Smooth muscle cell of the brain vasculature (primary cell): ENCODE measurements around the gene C1orf198.

Experiments used
- DNase-seq: peaks from one replicate; pipeline ENCODE4 v3.0.0-alpha.2; 2012; ENCODE audit warnings: low read depth, low spot score

C1orf198 gene

GRCh38 chr1:230809256-230809990 lies 58.9 kb downstream of the C1orf198 start:
- DNase-seq: no peak

GRCh38 chr1:230808281-230808872 lies 59.9 kb downstream of the C1orf198 start:
- no peak for DNase-seq

GRCh38 chr1:230807561-230808280 lies 60.6 kb downstream of the C1orf198 start:
- no peak for DNase-seq

GRCh38 chr1:230807029-230807428 lies 61.3 kb downstream of the C1orf198 start:
- DNase-seq: no peak

- no peak for DNase-seq
Observed at GRCh38 chr1:230806552-230806951, 61.8 kb downstream of the C1orf198 start.

DNA sequence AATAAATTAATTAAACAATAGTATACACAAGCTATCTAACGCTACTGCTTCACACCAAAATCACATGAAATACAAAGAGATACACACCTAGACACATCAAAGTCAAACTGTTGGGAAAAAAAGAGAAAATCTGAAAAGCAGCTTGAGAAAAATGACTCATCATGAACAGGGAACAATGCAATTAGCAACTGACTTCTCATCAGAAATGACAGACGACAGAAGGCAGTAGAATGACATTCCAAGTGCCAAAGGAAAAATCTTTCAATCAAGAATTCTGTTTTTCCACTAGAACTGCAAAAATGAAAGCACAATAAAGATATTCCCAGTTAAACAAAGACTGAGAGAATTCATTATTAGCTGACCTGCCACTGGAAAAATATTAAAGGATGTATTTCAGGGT lies 63.9 kb downstream of the C1orf198 start:
- DNase-seq: no peak

DNA sequence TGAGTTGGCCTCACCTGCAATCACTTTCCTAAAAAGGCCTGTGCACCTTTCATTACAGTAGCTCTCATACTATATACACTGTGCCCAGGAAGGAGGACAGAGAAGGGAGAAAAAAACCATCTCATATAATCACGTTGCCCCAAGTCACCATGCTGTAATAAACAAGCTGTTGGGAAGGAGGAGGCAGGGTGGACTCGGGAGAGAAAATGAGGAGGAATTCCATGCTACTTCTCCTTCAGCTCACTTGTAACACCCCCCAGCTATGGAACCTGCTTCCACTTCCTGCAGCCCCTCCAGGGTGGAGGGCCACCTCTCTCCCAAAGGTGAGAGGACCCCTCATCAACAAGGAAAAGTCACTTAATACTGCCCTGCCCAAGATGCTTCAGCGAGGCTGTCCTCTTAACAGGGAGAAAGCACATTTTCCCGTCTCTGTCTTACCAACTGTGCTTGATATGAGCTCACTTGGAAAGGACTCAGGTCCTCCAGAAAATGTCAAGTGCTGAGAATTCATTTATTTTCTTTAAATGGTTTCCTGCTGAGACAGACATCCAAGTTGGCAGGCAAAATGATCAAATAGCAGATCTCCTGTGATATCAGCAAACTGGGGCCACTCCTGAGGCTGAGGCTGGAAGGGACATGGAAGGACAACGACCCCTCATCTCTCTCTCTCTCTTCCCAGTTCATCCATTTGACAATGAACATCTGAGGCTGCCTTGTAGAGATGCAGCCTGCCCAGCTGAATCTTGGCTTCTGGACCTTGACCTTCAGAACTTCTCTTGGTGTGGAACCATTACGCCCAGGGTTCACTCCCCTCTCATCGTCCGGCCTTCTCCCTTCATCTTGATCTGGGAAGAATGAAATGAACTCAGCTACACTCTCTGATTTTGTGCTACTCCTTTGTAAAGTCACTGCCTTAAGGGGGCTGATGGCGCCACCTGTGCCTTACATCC lies 67.2 kb downstream of the C1orf198 start:
- no peak for DNase-seq

DNA sequence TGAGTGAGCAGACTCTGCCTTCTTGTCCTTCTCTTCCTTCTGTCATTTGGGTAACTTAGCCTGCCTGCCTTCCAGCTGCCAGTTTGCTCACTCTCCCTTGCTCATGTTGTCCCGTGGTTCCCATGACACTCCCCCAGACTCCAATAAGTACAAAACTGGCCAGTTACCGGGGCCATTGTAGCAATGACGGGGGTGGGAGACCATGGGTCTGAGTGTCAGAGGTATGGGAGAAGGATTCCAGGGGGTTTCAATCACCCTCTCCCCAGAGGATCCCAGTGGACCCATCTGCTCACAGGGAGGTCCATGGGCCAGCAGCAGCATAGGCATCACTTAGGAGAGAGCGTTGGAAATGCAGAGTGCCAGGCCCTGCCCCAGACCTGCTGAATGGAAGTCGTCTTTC lies 69.8 kb downstream of the C1orf198 start:
- DNase-seq: no peak

DNA sequence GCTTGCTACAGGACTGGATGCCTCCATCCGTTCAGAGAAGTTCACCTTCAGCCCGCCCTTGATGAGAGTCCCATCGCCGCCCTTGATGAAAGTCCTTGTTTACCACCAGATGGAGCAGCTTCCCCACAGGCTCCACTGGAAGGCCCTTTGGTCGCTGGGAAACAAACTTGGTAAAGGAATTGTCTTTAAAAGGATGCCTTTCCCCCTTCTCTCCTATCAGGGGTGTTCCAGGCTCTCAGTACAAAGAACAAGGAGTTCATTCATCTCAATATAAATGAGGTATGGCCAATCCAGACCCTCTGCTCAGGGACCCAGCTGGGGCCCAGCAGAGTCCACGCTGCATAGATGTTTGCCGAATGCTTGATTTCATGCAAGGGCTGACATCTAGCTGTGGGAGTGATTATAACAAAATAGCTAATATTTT lies 70.4 kb downstream of the C1orf198 start:
- peak; percentile 46 for DNase-seq

GRCh38 chr1:230797376-230797920 lies 70.9 kb downstream of the C1orf198 start:
- no peak for DNase-seq

DNA sequence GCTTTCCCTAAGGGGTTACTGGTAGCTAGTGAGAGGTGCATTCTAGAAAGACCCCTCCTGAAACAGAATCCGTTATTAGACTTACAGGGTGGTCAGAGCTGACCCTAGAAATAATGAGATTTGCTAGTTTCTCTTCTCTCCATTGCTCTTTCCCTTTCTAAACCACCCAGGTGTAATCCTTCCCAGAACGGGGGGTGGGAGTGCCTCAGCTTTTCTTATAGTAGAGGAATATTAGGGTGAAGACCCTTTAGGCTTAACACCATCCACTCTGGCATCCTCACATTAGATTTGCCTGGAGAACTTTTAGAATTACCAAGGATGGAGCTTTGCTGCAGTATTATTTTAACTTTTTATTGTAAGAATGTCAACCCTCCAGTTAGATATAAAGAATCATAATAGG lies 71.7 kb downstream of the C1orf198 start:
- no peak for DNase-seq

GRCh38 chr1:230794871-230795605 lies 73.3 kb downstream of the C1orf198 start:
- DNase-seq: no peak

- DNase-seq: no peak
Observed at GRCh38 chr1:230794431-230794830, 73.9 kb downstream of the C1orf198 start.

DNA sequence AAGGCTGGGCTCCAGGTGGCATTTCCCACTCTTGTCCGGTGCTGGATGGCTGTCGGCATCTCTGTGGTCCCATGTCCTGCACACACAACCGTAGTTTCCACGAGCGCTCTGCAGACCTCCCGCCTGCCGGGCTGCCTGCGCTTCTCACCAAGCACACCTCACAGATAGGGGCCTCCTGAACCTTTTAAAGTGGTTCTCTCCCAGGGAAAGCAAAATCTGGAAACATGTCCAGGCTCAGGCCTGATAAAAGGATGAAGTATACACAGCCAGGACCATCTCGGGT lies 74.9 kb downstream of the C1orf198 start:
- DNase-seq: no peak

DNA sequence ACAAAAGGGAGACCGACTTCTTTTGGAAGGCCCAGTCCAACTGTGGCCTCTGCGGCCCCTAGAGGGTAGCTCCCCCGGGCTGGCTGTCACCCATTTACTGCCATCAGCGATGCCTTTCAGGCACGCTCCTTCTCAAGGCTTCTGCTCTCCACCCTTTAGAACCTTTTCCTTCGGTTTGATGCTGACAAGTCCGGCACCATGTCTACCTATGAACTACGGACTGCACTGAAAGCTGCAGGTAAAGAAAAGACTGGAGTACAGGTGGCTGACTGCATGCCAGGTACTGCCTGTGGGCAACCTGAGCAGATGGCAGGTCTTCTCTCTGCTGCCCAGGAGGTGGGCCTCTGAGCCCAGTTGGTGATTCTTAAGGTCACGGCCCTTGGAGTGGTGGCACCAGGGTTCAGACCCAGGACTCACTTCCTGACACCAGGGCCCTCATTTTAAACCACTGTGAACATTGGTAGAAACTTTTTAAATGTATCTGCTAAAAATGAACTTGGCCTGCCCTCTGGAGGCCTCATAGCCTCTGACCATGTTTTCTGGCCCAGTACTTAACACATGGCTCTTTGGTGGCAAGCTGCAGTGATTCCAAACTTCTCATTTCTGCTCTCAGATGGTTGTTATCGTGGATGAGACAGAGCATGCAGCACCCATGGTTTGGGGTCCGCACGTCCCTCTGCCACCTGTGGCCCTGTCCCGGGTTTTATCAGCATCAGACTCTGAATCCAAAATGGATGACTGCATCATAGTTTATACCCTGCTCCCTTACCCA lies 75.4 kb downstream of the C1orf198 start:
- no peak for DNase-seq

DNA sequence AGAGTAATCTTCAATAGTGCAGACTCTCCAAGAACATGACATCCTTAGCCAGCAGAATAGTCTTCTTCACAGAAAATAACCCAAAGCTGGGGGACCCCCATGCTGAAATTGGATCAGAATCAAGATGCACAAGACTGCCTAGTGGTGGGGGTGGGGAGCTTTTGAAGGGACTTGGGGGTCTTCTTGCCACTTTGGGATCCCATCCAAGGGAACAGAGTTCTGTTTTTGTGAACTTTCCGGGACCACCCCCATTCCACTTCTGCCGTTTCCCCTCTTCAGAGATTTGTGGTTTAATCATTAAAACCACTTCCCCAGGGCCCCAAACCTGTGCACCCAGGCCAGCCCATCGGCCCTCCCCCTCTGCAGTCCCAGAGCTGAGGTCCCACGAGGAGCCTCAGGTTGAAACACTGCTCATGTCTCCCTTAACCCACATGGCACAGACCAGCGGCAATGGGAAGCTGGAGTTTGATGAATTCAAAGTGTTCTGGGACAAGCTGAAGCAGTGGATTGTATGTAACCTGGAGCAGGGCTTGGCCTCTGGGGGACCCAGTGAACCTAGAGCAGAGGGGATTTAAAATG lies 76.2 kb downstream of the C1orf198 start:
- DNase-seq: no peak

DNA sequence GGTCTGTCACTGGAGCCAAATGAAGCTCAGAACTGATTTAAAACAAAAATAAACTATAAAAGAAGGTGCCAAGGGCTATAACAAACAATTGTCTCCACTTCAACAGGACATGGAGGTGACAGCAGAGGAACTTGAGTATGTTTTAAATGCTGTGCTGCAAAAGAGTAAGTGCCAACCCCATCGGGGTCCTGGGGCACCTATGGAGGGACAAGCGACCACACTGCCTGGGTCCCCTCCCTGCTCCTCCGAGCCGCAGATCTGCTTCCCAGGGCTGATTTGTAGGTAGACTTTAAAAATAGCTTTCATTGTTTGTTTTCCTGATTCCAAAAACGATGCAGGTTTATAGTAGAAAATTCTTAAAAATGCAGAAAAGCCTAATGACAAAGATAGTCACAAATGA lies 78.3 kb downstream of the C1orf198 start:
- no peak for DNase-seq

- DNase-seq: no peak
Observed at GRCh38 chr1:230788561-230789275, 79.6 kb downstream of the C1orf198 start.

DNA sequence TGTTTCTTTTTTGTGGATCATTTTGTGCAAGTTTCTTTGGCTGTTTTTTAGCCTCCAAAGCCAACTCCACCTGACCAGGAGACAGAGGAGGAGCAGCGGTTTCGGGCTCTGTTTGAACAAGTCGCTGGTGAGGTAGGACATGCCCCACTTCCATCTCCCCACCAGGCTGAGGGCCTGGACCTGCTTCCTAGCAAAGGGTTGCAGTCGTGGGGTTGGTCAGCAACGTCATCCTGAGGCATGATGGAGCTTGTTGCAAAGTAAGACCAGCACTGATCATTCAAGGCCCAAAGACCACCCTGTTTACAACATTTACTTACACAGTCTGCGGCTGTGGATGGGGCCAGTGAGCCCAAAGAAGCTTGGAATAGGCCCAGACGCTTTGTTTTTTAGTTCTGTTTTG lies 80.8 kb downstream of the C1orf198 start:
- no peak for DNase-seq
